SK-N-SH (cell line): Measurements from ENCODE around the gene UCP2. TPM values are rescaled to one million over a fixed set of nuclear protein-coding genes. Genes with fewer than 3 reads are reported as not detected.

Experiments
- CTCF ChIA-PET: fragments of 300-600, 350-600 bp; formaldehyde crosslinking; extraction: SDS; loops from one replicate; lab custom pipeline; 2021; lab: Yijun Ruan, JAX
- POLR2A ChIA-PET: fragments of 350-600 bp; sonication (Branson Sonifier 250); formaldehyde crosslinking; extraction: SDS; loops from one replicate; lab custom pipeline; 2020; ENCODE audit warnings: antibody characterized with exemption, inconsistent platforms; lab: Yijun Ruan, JAX
- DNase-seq: peaks from one replicate; pipeline ENCODE4 v3.0.0; 2012
- H2AFZ ChIP-seq: fragments of 200-600 bp; sonication (generic); 2 replicates; pipeline ENCODE4 v1.8.1; 2016; ENCODE audit warnings: antibody characterized with exemption, mild to moderate bottlenecking, low read depth
- H3F3A ChIP-seq: fragments of 200-600 bp; sonication (generic); replicated peaks from 2 replicates; pipeline ENCODE3; 2016; ENCODE audit warnings: antibody characterized with exemption, mild to moderate bottlenecking; ENCODE audit not compliant: insufficient read depth
- H3K27ac ChIP-seq, 2 experiments: fragments of 200-500 bp in 1 of 2; fragments of 200-600 bp in 1 of 2; sonication (Bioruptor generic) in 1 of 2; sonication (generic), shearing (Covaris generic) in 1 of 2; 2 replicates each; pipeline versions ENCODE4 v1.5.1 to v1.6.1; 2014 to 2016; ENCODE audit warnings: low read depth in 2 of 2, inconsistent platforms in 1 of 2, low read length in 1 of 2, mild to moderate bottlenecking in 1 of 2, mixed read lengths in 1 of 2
- H3K27me3 ChIP-seq: fragments of 200-600 bp; sonication (generic), shearing (Covaris generic); 2 replicates; pipeline ENCODE4 v1.6.1; 2016; ENCODE audit warnings: mixed run types; ENCODE audit not compliant: insufficient read depth
- H3K36me3 ChIP-seq, 2 experiments: fragments of 200-500 bp in 1 of 2; fragments of 200-600 bp in 1 of 2; sonication (Bioruptor generic) in 1 of 2; sonication (generic) in 1 of 2; replicated peaks in 1 of 2; 2 replicates each; pipeline versions ENCODE3 to v1.5.1; 2014 to 2016; ENCODE audit warnings: low read length in 1 of 2, mild to moderate bottlenecking in 1 of 2; ENCODE audit not compliant: insufficient read depth in 2 of 2, control insufficient read depth in 1 of 2
- H3K4me1 ChIP-seq, 2 experiments: fragments of 200-500 bp in 1 of 2; fragments of 200-600 bp in 1 of 2; sonication (Bioruptor generic) in 1 of 2; sonication (generic), shearing (Covaris generic) in 1 of 2; 2 replicates each; pipeline versions ENCODE4 v1.5.1 to v1.6.1; 2014 to 2016; ENCODE audit warnings: low read depth in 1 of 2, low read length in 1 of 2, mixed run types in 1 of 2; ENCODE audit not compliant: insufficient read depth in 2 of 2, control insufficient read depth in 1 of 2
- H3K4me2 ChIP-seq: fragments of 200-600 bp; sonication (generic), shearing (Covaris generic); 2 replicates; pipeline ENCODE4 v1.6.1; 2017; ENCODE audit warnings: mixed run types
- H3K4me3 ChIP-seq, 2 experiments: fragments of 200-500 bp in 1 of 2; fragments of 200-600 bp in 1 of 2; sonication (Bioruptor generic) in 1 of 2; sonication (generic), shearing (Covaris generic) in 1 of 2; 2 replicates each; pipeline versions ENCODE4 v1.5.1 to v1.8.1; 2014 to 2016; ENCODE audit warnings: low read depth in 2 of 2, inconsistent platforms in 1 of 2, low read length in 1 of 2, mild to moderate bottlenecking in 1 of 2, mixed read lengths in 1 of 2, moderate library complexity in 1 of 2
- H3K79me2 ChIP-seq: fragments of 200-600 bp; sonication (generic); 2 replicates; pipeline ENCODE4 v1.8.1; 2017; ENCODE audit warnings: mild to moderate bottlenecking; ENCODE audit not compliant: insufficient read depth
- H3K9ac ChIP-seq: fragments of 200-600 bp; sonication (generic); 2 replicates; pipeline ENCODE4 v1.6.1; 2017; ENCODE audit warnings: mixed run types
- H3K9me2 ChIP-seq: fragments of 200-600 bp; sonication (generic); 2 replicates; pipeline ENCODE4 v1.6.1; 2017; ENCODE audit warnings: mixed run types
- H3K9me3 ChIP-seq: fragments of 200-600 bp; sonication (generic); 2 replicates; pipeline ENCODE4 v1.6.1; 2017; ENCODE audit warnings: mixed run types, mild to moderate bottlenecking, moderate library complexity
- H4K20me1 ChIP-seq: fragments of 200-600 bp; sonication (generic); 2 replicates; pipeline ENCODE4 v1.6.1; 2017; ENCODE audit warnings: mild to moderate bottlenecking, mixed run types; ENCODE audit not compliant: insufficient read depth
- CHD2 ChIP-seq: fragments of 150-350 bp; IDR thresholded peaks from 2 replicates; pipeline ENCODE4 v1.6.1; 2018; ENCODE audit warnings: low read length; ENCODE audit not compliant: partially characterized antibody
- ELF1 ChIP-seq: IDR thresholded peaks from 2 replicates; pipeline ENCODE4 v1.4.0; 2012
- EP300 ChIP-seq, 2 experiments: IDR thresholded peaks; 2 replicates each; pipeline versions ENCODE4 v1.4.0 to v1.6.1; 2012; ENCODE audit warnings: borderline replicate concordance in 1 of 2, low read depth in 1 of 2, low read length in 1 of 2
- FOXJ3 ChIP-seq: sonication (generic); formaldehyde crosslinking; IDR thresholded peaks from 2 replicates; pipeline ENCODE4 v1.5.1; 2020; ENCODE audit warnings: mild to moderate bottlenecking, missing genetic modification reagents
- FOXM1 ChIP-seq: IDR thresholded peaks from 2 replicates; pipeline ENCODE4 v1.4.0; 2012; ENCODE audit warnings: low read depth, mild to moderate bottlenecking
- GABPA ChIP-seq: IDR thresholded peaks from 2 replicates; pipeline ENCODE4 v1.4.0; 2012; ENCODE audit warnings: low read depth, mild to moderate bottlenecking
- IRF3 ChIP-seq: fragments of 150-350 bp; IDR thresholded peaks from 2 replicates; pipeline ENCODE4 v1.6.1; 2016; ENCODE audit warnings: mild to moderate bottlenecking, low read depth, low read length
- JUND ChIP-seq: IDR thresholded peaks from 2 replicates; pipeline ENCODE4 v1.4.0; 2012
- MXI1 ChIP-seq: IDR thresholded peaks from 2 replicates; pipeline ENCODE4 v1.6.1; 2012; ENCODE audit warnings: mild to moderate bottlenecking, low read depth, low read length, improper control_type of control experiment
- NRF1 ChIP-seq: IDR thresholded peaks from 2 replicates; pipeline ENCODE4 v1.6.1; 2012; ENCODE audit warnings: low read depth, mild to moderate bottlenecking, low read length
- RAD21 ChIP-seq: IDR thresholded peaks from 2 replicates; pipeline ENCODE4 v1.6.1; 2012; ENCODE audit warnings: mild to moderate bottlenecking, low read length
- RCOR1 ChIP-seq: fragments of 150-350 bp; IDR thresholded peaks from 2 replicates; pipeline ENCODE4 v1.6.1; 2017; ENCODE audit warnings: antibody characterized with exemption, low read length
- RXRA ChIP-seq: IDR thresholded peaks from 2 replicates; pipeline ENCODE4 v1.4.0; 2012; ENCODE audit warnings: low read depth, mild to moderate bottlenecking, borderline replicate concordance
- SIN3A ChIP-seq: IDR thresholded peaks from 2 replicates; pipeline ENCODE4 v1.6.1; 2012; ENCODE audit warnings: low read depth, mild to moderate bottlenecking, low read length, moderate library complexity, borderline replicate concordance
- TCF12 ChIP-seq: IDR thresholded peaks from 2 replicates; pipeline ENCODE4 v1.4.0; 2012
- TEAD4 ChIP-seq: IDR thresholded peaks from 2 replicates; pipeline ENCODE4 v1.4.0; 2012; ENCODE audit warnings: mild to moderate bottlenecking, borderline replicate concordance; ENCODE audit not compliant: insufficient read depth
- YY1 ChIP-seq: IDR thresholded peaks from 2 replicates; pipeline ENCODE4 v1.4.0; 2012; ENCODE audit warnings: low read depth, mild to moderate bottlenecking
- WGBS: methylation state at CpG from one replicate; pipeline ENCODE4 v1.1.6; 2017; ENCODE audit warnings: low lambda C conversion rate; 5-methylcytosine and 5-hydroxymethylcytosine counted together
- polyA plus RNA-seq, 3 experiments: library from polyadenylated mRNA; depleted of rRNA; stranded (reverse); fragments of >200 nt; gene quantifications; 2 replicates each; pipeline ENCODE4 v1.2.3, GENCODE V29; 2012
- TF ChIP-seq, protein P1 (sequence below): IDR thresholded peaks from 2 replicates; pipeline ENCODE4 v1.4.0; 2012; ENCODE audit warnings: low read depth, borderline replicate concordance

Gene UCP2
- polyA plus RNA-seq, 1 of the 3 experiments (the other 2 are of a cell fraction): 36.0 TPM

DNA sequence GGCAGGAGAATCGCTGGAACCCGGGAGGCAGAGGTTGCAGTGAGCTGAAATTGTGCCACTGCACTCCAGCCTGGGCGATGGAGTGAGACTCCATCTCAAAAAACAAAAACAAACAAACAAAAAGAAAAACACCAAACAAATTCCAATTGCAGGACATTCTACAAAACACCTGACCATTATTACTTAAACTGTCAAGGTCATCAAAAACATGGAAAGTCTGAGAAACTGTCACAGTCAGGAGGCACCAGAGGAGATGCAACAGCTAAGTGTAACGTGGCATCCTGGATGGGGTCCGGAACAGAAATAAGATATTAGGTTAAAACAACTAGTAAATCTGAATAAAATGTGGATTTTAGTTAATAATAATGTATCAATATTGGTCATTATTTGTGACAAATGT is 32.7 kb downstream of the UCP2 start:
- POLR2A ChIA-PET: no interaction called here
- WGBS: 83% methylated on average over 5 of the region's 5 CpGs

DNA sequence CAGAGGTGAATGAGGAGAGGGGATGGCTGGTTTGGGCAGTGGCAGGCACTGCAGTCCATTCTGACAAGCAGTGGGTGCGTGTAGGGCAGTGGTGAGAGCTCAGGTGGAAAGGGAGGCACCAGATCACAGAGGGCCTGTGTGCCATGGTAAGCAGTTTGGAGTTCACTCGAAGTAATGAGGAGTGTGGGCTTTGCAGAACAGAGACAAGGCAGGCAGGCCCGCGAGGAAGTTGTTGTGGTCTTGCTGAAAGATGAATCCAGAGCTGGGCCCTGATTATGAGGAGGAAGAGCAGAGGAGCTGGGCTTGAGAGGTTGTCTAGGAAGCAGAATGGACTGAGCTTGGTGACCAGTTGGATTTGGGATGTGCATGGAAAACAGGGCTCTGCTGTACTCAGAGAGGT is 33.4 kb downstream of the UCP2 start:
- Histone ChIP-seq H3K79me2 (no peaks in the 10 kb centered on the region), H3K36me3 (no peaks in the 10 kb centered on the region), H3K27me3 (no peaks in the 10 kb centered on the region), H3F3A (no peaks in the 10 kb centered on the region), H3K4me2 (no peak overlapping the region), H3K27ac (no peak overlapping the region), H3K4me3 (no peak overlapping the region), H3K9me3 (no peaks in the 10 kb centered on the region), H3K9me2 (no peaks in the 10 kb centered on the region), H4K20me1 (no peaks in the 10 kb centered on the region), H3K9ac (no peak overlapping the region), H2AFZ (no peak overlapping the region), H3K4me1 (no peaks in the 10 kb centered on the region; a peak in 1 of 4 replicates)
- ChIA-PET CTCF (interaction anchor here (1.9 kb wide), 1 partner anchor 10 kb away, joined by 8 read pairs; no protein-coding TSS in a partner anchor), POLR2A (no interaction called here)
- 69% methylated on average over 4 of the region's 4 CpGs for WGBS
- DNase-seq: no peak
- TF ChIP-seq ELF1 (no peak), NRF1 (no peak), EP300 (IDR thresholded peaks at IDR 0.05; ENCODE audit: borderline replicate concordance in 1 of 2, low read depth in 1 of 2, low read length in 1 of 2) (no peak), FOXJ3 (CRISPR knock-in tag) (no peak), TCF12 (no peak), SIN3A (no peak), FOXM1 (no peak), RXRA (no peak), JUND (no peak), GABPA (no peak)
- TF ChIP-seq, protein P1, sequence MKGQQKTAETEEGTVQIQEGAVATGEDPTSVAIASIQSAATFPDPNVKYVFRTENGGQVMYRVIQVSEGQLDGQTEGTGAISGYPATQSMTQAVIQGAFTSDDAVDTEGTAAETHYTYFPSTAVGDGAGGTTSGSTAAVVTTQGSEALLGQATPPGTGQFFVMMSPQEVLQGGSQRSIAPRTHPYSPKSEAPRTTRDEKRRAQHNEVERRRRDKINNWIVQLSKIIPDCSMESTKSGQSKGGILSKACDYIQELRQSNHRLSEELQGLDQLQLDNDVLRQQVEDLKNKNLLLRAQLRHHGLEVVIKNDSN: no peak

More for the DNA sequence above, 32.7 kb downstream of the UCP2 start:
- no peaks in the 10 kb centered on the region for H3K79me2 ChIP-seq
- no peaks in the 10 kb centered on the region for H3K27me3 ChIP-seq
- CTCF ChIA-PET: interaction anchor here (1.9 kb wide), 1 partner anchor 10 kb away, joined by 8 read pairs; no protein-coding TSS in a partner anchor
- no peaks in the 10 kb centered on the region for H3K9me3 ChIP-seq
- no peak overlapping the region for H3K4me3 ChIP-seq
- no peaks in the 10 kb centered on the region for H3K36me3 ChIP-seq
- no peak for DNase-seq
- no peaks in the 10 kb centered on the region for H3F3A ChIP-seq
- H4K20me1 ChIP-seq: no peaks in the 10 kb centered on the region
- H3K4me1 ChIP-seq: no peaks in the 10 kb centered on the region; a peak in 1 of 4 replicates
- H3K9ac ChIP-seq: no peak overlapping the region
- H3K4me2 ChIP-seq: no peak overlapping the region
- H3K9me2 ChIP-seq: no peaks in the 10 kb centered on the region
- H3K27ac ChIP-seq: no peak overlapping the region
- TF ChIP-seq TEAD4 (no peak), MXI1 (no peak), IRF3 (no peak), EP300 (IDR thresholded peaks at IDR 0.05; ENCODE audit: borderline replicate concordance in 1 of 2, low read depth in 1 of 2, low read length in 1 of 2) (no peak), JUND (no peak), RCOR1 (no peak), RAD21 (no peak), CHD2 (no peak), YY1 (no peak), NRF1 (no peak)
- TF ChIP-seq, protein P1: no peak
- H2AFZ ChIP-seq: no peak overlapping the region
